ENCODE results near the gene UNC45B.
"Not testable (repeated sequence)": the region's sequence is repeated elsewhere in the genome, so short reads cannot be mapped to it uniquely, and the experiment has no call there.

Gene UNC45B, protein sequence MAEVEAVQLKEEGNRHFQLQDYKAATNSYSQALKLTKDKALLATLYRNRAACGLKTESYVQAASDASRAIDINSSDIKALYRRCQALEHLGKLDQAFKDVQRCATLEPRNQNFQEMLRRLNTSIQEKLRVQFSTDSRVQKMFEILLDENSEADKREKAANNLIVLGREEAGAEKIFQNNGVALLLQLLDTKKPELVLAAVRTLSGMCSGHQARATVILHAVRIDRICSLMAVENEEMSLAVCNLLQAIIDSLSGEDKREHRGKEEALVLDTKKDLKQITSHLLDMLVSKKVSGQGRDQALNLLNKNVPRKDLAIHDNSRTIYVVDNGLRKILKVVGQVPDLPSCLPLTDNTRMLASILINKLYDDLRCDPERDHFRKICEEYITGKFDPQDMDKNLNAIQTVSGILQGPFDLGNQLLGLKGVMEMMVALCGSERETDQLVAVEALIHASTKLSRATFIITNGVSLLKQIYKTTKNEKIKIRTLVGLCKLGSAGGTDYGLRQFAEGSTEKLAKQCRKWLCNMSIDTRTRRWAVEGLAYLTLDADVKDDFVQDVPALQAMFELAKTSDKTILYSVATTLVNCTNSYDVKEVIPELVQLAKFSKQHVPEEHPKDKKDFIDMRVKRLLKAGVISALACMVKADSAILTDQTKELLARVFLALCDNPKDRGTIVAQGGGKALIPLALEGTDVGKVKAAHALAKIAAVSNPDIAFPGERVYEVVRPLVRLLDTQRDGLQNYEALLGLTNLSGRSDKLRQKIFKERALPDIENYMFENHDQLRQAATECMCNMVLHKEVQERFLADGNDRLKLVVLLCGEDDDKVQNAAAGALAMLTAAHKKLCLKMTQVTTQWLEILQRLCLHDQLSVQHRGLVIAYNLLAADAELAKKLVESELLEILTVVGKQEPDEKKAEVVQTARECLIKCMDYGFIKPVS

DNA sequence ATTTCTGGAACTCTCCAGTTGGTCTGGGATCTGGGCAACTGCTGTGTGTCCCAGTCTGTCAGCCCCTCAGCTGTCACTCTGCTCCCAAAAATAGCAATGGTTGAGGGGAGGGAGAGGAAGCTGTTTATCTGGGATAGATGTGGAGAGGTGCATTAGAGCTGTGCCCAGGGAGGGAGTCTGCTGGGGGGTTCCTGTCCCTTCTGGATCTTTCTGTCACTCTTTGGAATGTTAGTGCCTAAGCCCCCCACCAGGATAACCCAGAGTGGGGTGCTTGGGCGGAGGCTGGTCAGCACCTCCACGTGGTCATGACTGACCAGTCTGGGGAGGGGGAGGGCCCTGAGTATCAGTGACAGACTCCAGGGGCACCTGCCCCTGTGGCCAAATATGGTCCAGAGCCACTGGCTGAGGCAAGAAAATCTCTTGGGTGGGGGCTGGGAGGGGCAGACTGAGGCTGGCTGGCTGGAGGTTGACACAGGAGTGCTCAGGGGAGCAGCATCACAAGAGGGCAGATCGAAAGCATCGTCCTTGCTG is at the start of gene UNC45B:
TSS of gene UNC45B (plus strand) at position 443 of the 531 bp plus-strand sequence. CDS start 447 bp downstream, outside the sequence.
- H3K4me3 ChIP-seq (ENCODE audit: low read depth, low read length), result no peak within 1 kb of the TSS
- TF ChIP-seq, protein P1, sequence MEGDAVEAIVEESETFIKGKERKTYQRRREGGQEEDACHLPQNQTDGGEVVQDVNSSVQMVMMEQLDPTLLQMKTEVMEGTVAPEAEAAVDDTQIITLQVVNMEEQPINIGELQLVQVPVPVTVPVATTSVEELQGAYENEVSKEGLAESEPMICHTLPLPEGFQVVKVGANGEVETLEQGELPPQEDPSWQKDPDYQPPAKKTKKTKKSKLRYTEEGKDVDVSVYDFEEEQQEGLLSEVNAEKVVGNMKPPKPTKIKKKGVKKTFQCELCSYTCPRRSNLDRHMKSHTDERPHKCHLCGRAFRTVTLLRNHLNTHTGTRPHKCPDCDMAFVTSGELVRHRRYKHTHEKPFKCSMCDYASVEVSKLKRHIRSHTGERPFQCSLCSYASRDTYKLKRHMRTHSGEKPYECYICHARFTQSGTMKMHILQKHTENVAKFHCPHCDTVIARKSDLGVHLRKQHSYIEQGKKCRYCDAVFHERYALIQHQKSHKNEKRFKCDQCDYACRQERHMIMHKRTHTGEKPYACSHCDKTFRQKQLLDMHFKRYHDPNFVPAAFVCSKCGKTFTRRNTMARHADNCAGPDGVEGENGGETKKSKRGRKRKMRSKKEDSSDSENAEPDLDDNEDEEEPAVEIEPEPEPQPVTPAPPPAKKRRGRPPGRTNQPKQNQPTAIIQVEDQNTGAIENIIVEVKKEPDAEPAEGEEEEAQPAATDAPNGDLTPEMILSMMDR (IDR thresholded peaks at IDR 0.05; ENCODE audit: low read depth, low read length), result no peak

DNA sequence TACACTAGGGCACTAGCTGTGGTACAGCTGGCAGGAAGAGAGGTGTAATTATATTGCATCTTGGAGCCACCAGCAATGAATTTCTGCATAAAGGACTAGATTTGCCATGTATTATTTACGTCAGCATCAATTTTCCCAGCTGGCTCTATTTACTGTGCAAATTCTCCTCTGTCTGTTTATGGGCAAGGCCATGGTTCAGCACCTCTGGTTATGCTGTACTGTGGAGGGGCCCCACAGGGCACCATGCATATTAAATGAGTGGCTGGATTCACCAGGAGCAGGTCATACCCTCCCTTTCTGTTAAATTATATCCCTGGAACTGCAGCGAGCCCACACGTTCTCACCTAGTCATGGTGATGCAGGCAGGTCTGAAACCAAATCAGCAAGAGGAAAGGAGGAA is 47.7 kb upstream of the UNC45B start:
- TF ChIP-seq, protein P1 (IDR thresholded peaks at IDR 0.05; ENCODE audit: low read depth, low read length), result no peak

DNA sequence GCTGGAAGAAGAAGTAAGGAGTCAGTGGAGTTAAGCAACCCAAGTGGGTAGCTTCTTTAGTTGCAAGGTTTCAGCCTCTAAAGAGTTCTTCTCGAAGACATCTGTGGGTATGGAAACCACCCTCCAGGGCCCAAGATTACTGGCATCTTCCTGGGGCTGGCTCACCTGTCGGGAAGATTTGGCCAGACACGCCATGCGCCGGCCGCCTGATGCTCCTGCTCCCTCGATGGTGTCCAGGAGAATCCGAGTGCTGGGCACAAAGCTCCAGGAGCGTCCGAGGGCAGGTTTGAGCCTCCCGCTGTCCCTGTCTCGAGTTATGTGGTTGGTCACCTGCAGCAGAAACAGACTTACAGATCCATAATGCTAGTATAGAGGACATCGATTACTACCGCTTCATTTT is 46.6 kb upstream of the UNC45B start:
- TF ChIP-seq, protein P1 (IDR thresholded peaks at IDR 0.05; ENCODE audit: low read depth, low read length), result no peak
- H3K4me3 ChIP-seq (ENCODE audit: low read depth, low read length), result no peak overlapping the region

More for the DNA sequence above, 47.7 kb upstream of the UNC45B start:
- H3K4me3 ChIP-seq (ENCODE audit: low read depth, low read length), result no peak overlapping the region

DNA sequence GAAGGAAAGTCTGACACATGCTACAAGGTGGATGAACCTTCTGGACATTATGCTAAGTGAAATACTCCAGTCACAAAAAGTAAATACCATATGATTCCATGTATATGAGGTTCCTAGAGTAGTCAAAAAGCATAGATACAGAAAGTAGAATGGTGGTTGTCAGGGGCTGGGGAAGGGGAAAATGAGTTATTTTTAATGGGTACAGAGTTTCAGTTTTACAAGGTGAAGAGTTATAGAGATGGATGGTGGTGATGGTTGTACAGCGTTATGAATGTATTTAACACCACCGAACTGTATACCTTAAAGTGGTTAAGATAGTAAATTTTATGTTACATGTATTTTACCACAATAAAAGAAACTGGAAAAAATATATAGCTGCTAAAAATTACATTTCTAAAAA is 45.9 kb upstream of the UNC45B start:
- H3K4me3 ChIP-seq (ENCODE audit: low read depth, low read length), result no peak overlapping the region
- TF ChIP-seq, protein P1 (IDR thresholded peaks at IDR 0.05; ENCODE audit: low read depth, low read length), result no peak

DNA sequence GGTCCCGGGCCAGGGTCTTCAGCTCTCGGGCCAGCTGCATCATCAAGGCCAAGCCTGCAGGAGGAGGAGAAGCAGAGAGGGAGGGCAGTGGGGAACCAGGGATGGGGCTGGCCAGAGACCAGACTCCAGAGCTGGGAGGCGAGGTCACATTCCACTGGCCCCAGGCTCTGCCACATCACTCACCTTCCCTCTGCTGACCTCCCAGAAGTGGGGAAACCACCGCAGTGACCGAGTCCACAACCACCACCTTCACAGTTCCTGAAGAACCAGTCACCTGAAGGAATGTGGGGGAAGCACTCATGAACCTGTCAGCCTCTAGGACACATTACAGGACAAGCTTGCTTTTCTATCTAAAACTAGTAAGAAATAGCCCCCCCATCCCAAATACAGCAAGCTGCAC is 44.3 kb upstream of the UNC45B start:
- TF ChIP-seq, protein P1 (IDR thresholded peaks at IDR 0.05; ENCODE audit: low read depth, low read length), result no peak

DNA sequence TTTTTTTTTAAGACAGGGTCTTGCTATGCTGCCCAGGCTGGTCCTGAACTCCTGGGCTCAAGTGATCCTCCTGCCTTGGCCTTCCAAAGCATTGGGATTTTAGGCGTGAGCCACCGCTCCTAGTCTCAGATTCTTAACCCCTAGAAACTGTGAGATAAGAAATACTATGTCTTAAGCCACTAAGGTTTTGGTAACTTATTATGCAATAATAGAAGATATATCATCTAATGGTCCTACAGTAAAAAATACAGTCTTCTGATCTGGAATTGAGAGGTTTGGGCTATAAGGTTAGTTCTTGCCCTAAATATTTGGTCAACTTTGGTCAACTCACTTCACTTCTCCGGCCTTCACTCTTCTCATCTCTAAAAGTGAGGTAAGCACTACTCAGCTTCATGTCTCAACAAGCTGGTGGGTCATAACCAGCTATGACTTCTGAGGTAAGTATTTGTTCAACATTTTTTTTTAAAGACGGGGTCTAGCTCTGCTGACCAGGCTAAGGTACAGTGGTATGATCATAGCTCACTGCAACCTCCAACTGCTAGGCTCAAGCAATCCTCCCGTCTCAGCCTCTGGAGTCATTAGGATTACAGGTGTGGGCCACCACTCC is 42.7 kb upstream of the UNC45B start:
- no peak overlapping the region for H3K4me3 ChIP-seq (ENCODE audit: low read depth, low read length)
- TF ChIP-seq, protein P1 (IDR thresholded peaks at IDR 0.05; ENCODE audit: low read depth, low read length), result no peak

More for the DNA sequence above, 44.3 kb upstream of the UNC45B start:
- no peak overlapping the region for H3K4me3 ChIP-seq (ENCODE audit: low read depth, low read length)

DNA sequence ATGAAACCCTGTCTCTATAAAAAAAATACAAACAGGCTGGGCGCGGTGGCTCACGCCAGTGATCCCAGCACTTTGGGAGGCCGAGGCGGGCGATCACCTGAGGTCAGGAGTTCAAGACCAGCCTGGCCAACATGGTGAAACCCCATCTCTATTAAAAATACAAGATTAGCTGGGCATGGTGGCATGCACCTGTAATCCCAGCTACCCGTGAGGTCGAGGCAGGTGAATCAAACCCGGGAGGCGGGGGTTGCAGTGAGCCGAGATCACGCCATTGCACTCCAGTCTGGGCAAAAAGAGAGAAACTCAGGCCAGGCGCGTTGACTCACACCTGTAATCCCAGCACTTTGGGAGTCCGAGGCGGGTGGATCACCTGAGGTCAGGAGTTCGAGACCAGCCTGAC is 36.8 kb upstream of the UNC45B start:
- H3K4me3 ChIP-seq (ENCODE audit: low read depth, low read length), result not testable (repeated sequence)
